GM18526 (cell line): ENCODE data around the gene FSCN2.

Source experiments
- POLR2A ChIP-seq: IDR thresholded peaks from 3 replicates; pipeline ENCODE4 v1.6.1; 2011; ENCODE audit not compliant: insufficient read length; ENCODE audit errors: extremely low read depth

Gene FSCN2

DNA sequence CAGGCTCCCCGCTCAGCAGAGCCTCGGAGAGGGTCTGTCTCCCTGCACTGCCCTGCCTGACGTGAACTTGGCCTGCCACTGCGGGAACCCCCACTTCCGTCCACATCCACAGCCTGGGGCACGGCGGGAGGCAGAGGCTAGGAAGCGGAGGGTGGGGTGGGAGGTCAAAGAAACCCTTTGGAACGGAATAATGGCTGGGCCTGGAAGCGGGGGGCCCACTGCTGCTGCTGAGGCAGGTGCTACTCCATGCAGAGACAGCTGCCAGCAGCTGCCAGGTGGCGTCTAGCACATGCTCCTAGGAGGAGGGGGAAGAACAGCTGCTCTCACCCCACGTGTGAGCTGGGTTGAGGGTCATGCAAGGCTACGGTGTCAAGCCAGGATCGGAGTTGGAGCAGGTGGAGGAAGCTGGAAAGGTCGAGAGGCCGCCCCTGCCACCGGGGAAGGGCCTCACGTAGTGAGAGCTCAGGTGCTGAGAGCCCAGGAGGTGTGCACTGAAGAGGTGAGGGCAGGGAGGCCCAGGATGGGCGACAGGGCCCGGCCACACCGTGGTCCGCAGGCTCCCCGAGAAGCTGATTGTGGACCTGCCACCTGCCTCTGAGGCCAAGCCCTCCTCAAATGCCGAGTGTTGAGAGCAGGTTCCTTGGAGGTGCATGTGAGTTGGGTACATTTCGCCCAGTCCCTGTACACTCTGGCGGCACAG is 9.8 kb downstream of the FSCN2 start:
- no peak for TF ChIP-seq POLR2A

DNA sequence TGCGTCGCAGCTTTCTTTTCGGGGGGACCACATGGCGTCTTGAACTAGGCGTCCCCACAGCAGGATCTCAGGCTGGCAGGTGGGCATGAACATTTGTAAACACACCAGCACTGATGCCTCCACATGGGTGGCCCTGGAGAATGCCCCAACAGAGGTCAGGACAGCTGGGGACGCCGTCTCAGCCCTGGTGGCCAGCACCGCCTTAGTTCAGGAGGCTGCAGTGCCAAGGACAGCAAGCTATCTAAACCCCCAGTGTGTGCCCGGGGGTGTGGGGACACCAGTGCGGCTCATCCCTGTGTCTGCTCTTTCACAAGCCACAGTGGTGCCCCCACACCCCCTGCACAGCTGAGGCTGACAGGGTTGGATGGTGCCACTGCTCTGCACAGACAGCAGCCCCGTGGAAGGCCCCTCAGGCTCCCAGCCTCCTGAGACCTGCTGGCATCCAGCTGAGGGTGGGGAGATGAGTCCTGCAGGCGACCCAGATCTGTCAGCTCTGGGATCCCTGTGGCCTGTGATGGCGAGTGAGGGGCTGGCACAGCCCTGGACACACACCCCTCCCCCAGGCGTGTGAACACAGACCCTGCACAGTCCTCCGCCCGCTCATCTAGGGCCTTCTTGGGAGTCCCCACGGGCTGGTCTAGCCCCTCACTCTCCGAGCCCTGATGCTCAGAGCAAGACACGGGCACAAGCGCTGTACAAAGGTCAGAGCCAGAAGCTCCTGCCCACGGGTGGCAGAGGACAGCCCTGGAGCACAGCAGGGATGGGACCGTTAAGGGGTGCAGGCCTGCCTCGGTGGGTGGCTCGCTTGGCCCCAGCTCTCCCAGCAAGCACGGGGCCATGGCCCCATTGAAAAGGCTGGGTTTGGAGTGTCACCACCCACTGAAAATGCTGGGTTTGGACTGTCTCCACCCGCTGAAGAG is 10.7 kb downstream of the FSCN2 start:
- TF ChIP-seq POLR2A = no peak

DNA sequence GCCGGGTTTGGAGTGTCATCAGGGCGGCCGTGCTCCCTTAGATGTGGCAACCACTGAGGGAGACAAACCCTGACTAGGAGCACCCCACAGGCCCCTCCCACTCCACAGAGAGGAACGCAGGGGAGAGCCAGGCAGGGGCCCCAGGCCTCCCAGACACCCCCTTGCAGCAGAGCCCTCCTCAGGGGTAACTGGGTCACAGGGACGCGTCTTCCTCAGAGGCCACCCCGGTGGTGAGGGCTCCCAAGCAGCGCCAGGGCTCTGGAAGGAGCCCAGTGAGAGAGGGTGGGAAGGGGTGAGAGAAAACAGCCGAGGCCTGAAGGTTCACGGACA is 11.4 kb downstream of the FSCN2 start:
- TF ChIP-seq POLR2A = no peak

- no peak for TF ChIP-seq POLR2A
Measured at GRCh38 chr17:81539961-81540675, 11.9 kb downstream of the FSCN2 start.

- no peak for TF ChIP-seq POLR2A
Measured at GRCh38 chr17:81540676-81541027, 12.5 kb downstream of the FSCN2 start.

DNA sequence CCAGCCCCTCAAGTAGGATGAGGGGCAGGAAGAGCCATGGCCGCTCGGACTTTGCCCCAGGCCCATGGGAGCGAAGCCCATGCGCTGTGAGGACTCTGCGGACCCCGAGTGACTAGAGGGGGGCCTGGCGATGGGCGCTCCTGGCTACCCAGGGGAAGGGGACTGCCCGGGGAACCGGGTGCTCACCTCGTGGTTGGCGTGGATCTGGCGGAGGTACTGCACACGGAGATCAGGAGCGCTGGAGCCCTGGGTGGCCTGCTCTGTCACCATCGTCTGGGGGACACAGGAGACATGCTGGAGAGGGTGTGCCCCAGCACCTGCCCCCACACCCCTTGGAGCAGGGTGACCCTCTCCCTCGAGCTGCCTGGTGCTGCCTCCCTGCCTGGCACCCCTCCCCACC is 12.9 kb downstream of the FSCN2 start:
- no peak for TF ChIP-seq POLR2A

DNA sequence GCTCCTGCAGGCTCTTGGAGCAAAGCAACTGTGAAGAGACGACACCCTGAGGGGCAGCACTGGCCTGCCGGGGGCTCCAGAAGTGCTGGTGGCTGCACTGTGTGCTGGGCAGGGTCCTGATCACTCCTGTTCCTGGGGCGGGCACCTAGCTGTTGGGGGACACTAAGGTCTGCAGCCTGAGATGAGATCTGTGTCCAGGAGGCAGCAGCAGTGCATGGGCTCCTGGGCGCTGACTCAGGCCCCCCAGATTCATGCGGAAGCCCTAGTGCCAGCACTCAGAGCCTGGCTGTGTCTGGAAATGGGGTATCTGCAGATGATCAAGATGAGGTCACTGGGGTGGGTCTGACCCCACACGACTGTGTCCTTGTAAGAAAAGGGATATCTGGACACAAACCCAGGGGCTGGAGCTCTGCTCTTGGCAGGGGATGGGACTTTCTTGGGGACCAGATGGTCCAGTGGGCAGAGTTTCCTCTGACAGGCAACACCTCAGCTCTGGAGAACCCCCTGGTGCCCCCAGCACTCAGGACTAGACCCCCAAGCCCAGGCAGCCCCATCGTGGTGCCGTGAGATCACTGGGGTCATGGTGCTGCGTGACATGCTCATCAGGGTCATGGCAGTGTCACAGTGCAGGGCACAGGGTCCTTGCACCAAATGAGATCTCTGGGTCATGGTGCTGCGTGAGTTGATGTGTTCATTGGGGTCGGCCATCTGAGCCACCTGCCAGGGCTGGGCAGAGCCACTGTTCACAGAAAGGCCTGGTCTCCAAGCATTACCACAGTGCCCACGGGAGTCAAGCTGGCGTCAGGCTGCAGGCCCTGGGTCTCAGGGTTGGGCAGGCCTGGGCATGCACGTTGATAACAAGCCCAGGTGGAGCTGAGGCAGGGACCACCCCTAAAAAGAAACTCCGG is 14.5 kb downstream of the FSCN2 start:
- peak; percentile 13 for TF ChIP-seq POLR2A

GRCh38 chr17:81543339-81543675 is 15.1 kb downstream of the FSCN2 start:
- TF ChIP-seq POLR2A = no peak

GRCh38 chr17:81543756-81544155 is 15.6 kb downstream of the FSCN2 start:
- TF ChIP-seq POLR2A = no peak

GRCh38 chr17:81544281-81544974 is 16.3 kb downstream of the FSCN2 start:
- TF ChIP-seq POLR2A = no peak

GRCh38 chr17:81545160-81545949 is 17.2 kb downstream of the FSCN2 start:
- no peak for TF ChIP-seq POLR2A

DNA sequence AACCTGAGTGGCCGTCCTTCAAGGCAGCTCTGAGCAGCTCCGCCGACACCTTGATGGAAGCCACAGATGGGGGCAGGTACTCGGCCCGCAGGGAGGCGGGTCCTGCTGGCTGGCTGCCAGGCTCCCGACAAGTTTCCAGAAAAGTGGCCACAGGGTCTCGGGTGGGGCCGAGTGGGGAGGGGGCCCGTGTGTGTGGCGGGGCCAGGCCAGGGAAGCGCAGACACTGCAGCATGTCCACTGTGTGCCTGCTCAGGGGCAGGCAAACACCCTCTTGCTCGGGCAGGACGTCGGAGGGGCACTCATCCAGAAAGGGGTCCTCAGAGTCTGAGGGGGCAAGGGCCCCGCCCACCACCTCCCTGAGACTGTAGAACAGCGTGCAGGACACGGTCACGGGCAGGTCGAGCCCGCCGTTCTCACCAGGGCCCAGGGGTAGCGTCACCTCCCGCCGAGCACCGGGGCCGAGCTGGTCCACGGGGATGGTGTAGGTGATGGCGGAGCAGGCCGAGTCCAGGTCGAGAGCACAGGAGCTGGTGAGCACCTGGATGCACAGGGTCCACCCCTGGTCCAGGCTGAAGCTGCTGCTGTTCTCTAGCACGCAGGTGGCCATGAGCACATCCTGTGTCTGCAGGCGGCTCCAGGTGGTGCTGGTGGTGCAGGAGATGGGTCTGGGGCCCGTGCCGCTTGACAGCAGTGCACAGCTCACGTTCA is 18.9 kb downstream of the FSCN2 start:
- TF ChIP-seq POLR2A = no peak

DNA sequence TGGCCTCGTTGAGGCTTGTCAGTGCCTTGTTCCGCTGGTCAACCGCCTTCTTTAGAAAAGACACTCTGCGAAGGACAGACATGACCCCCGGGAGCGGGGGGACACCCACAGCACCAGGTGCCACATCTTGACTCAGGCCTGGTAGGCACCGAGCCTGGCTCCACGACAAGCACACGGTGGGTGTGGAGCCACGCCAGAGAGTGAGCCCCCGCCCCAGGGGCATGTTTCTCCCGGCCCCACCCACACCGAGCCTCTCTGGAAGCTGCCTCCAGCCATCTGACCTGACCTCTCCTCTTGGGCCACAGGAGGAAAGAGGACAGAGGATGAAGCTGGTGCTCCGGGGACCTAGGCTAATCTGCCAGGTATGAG is 19.4 kb downstream of the FSCN2 start:
- TF ChIP-seq POLR2A = no peak
